Left forelimb (tissue), 1 donor: ENCODE data around the gene FARS2.

Source experiments
- DNase-seq: peaks from one replicate; pipeline ENCODE4 v3.0.0-alpha.2; 2018; ENCODE audit warnings: low spot score

FARS2 gene

GRCh38 chr6:5730585-5731263 lies 469.4 kb downstream of the FARS2 start:
- no peak for DNase-seq

DNA sequence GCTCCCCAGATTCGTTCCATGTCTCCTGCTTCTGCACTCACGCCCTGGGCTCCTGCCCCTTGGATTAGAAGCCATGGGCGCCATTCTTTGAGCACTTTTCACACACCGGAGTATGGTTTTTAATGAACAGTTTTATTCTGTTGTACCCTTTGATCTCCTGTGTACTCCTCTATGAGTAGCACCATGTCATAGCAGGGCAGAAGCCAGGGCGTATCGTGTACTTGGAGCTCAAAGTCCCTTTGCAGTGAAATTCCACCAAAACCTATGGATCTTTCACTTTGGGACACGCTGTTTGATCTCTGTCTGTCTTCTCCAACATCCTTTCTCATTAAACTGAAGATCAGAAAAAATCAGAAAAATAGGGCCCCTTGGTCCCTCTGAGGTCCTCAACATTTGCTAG lies 470.1 kb downstream of the FARS2 start:
- DNase-seq: no peak

DNA sequence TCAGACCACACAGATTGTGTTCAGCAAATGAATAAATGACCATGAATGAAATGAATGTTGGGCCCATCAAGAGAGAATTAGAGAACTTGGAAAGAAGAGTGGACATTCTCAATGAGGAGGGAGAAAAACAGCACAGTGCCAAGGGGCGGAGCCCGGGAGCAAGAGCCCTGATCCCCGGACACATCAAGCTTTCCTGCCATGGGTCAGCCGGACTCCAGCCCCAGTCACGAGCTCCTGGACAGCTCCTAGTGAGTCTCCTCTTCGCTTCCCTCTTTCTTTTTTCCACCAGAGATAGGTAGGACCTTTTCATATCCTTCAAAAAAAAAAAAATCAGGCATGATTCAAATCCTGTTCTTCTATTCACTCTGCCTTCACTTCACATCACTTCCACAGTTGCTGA lies 471.2 kb downstream of the FARS2 start:
- no peak for DNase-seq

GRCh38 chr6:5736016-5736738 lies 474.9 kb downstream of the FARS2 start:
- DNase-seq: no peak

DNA sequence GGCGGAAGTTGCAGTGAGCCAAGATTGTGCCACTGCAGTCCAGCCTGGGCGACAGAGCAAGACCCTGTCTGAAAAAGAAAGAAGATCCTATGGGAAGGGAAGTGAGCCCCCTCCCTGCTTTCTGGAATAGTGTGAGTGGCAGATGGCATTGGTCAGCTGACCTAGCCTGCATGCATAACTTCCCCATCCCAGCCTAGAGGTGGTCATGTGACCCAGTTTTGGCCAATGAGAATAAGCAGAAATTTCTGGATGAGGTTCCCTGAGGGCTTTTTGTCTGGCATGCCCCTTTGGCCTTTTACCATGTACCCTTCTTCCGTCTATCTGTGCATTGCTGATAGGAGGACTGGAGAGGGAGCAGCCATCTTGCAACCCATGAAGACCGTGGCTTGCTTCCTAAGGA lies 476.1 kb downstream of the FARS2 start:
- no peak for DNase-seq

DNA sequence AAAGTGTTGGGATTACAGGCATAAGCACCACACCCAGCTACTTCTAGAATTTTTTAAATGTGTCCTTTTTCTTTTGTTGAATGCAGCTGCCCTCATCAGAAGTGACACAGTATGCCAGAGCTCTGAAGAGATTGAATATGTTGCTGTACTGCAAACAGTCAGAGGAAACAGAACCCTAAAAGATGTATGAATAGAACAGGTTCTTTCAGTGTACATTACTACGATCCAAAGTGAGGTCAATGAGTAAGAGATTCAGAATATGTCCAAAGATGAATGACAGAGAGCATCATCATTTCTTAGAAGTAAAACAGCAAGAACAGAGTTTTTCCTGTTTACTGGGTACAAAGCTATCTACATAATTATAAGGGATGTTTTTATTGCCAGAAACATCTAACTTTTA lies 476.9 kb downstream of the FARS2 start:
- DNase-seq: no peak

DNA sequence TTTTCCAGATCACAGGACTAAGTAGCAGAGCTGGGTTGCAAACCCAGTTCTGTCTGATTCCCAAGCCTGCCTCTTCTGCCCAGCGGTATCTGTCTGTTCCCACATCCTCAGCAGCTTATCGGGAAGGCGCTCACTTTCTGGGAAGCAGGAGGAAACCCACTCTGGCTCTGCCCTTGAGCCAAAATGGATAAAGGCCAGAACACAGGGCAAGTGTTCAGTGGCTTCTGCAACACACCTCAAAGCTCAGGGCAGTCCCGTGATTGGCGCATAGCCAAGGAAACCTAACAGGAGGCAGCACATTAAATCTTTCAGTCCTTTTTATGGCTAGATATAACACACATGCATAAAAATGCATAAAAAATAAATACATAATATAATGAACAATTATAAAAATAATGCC lies 483.2 kb downstream of the FARS2 start:
- no peak for DNase-seq

DNA sequence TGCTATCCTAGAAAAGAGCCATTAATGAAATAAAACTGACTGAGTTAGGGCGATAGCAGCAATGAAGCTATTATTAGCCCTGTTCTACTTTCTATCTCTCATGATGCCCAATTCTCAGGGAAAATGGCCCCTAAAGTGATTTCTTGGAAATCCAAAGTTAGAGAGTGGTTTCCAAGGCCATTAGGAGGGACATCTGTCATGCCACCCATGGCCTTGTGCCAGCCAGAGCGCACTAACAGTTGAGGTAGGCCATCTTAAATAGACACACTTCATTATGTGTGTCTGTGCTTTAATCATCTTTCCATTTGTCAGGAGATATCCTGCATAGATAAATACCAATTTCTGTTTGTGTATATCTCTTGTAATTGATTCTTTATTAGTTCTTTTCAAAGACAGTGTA lies 483.8 kb downstream of the FARS2 start:
- DNase-seq: no peak

DNA sequence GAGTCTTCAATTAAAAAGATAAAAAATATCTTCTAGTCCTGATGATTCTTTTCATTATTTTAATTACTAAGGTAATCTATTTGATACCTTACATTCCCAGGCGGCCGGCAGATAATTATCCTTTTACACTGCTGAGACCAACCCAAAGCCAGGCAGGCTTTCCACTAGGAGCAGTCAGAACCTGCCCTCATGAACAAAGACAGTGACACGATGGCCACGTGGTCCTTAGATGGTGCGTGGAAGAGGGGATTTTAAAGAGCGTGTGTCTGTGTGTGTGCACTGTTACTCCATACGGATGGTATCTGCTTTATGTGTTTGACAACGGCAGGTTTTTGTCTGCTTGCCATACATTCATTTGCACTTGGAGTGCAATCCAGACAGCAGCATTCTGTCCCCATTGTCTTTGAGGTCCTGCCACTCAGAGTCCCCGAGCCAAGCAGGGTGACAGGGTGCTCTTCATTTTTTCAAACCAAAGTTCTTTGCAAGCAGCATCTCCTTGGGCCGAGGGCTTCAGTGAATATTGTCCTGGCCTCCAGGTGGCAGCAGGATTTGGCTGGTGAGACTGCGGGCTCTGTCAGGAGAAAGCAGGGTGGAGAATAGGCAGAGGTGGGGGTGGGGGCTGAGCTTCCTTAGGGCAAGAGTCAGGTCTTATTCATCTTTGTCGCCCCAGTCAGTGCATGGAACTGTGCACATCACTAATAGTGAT lies 484.9 kb downstream of the FARS2 start:
- DNase-seq: no peak

- no peak for DNase-seq
Measured at GRCh38 chr6:5746759-5747130, 485.4 kb downstream of the FARS2 start.

- no peak for DNase-seq
Measured at GRCh38 chr6:5747379-5747778, 486.1 kb downstream of the FARS2 start.

- no peak for DNase-seq
Measured at GRCh38 chr6:5749016-5749650, 487.8 kb downstream of the FARS2 start.

DNA sequence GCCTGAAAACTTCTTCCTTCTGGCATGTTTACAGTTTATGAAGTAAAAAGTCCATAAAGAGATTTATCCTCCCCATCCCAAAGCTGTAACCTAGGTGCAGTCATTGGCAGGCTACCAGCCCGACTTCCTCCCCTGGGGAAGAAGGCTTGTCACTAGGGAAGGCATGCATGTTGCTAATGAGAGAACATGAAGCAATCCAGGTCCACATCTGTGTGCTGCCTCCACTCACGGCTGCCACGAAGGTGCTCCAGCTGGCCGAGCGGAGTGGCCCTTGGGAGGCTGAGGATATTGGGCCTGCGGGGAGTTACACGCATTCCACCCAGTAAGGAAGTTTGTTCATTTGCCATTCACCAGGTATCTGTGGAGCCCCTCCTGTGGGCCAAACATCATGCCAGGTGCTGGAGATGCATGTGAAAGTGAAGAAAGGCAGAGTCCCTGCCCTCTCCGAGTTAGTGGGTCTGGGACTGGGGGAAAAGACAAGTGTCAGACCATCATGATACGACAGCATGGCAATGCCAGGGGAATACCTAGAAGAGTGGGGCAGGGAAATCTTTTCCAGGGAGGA lies 488.4 kb downstream of the FARS2 start:
- DNase-seq: no peak

DNA sequence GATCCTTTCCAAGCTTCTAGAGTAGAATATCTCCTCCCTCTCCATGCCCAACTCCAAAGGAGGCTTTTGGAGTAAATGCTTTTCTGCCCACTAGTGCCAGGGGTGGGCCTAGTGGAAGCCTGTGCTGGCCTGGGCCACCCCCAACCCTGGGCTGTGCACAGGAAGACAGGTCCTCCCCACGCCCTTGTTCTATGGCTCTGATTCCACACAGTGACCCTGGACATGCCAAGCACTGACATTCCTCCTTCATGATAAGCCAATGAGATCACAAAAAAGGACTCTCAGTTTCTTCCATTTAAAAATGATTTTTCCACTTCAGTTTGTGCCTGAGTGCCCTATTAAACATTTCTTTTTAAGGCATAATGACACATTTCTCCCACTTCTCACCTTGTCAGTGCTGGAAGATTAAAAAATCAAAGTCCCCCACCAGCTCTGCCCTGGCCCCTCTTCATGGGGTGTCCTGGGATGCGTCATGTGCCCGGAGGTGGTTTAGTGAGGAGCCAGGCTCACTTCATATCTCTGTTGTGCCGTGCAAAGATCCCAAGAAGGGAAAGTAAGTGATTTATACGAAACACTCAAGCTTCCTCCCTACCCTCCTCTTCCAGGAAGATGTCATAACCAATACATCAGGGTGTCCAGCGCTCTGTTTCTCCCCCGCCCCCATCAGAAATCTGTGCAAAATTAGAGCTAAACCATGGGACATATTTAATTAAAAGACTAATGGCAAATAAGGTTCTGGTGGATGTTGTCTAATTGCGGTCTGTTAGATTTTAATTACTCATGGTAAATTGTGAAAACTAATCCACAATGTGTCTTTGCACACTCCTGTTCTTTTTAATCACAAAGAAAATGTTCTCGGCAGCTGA lies 490.4 kb downstream of the FARS2 start:
- DNase-seq: no peak

DNA sequence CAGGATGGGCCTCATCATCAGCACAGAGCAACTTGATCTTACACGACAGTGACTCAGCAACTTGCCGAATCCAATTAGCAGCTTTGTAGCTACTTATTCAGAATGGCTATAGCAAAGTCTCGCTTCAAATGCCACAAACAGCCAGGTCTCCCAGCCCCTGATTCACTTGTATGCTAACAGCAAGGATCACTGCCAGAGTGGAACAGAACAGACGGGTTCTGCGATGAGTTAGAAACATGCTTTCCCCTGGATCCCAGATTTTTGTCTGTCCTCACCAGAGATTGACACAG lies 491.0 kb downstream of the FARS2 start:
- no peak for DNase-seq

GRCh38 chr6:5753209-5753608 lies 491.9 kb downstream of the FARS2 start:
- no peak for DNase-seq

- no peak for DNase-seq
Measured at GRCh38 chr6:5754904-5755303, 493.6 kb downstream of the FARS2 start.

GRCh38 chr6:5759571-5759970 lies 498.3 kb downstream of the FARS2 start:
- DNase-seq: no peak

- no peak for DNase-seq
Measured at GRCh38 chr6:5761370-5761769, 500.1 kb downstream of the FARS2 start.

DNA sequence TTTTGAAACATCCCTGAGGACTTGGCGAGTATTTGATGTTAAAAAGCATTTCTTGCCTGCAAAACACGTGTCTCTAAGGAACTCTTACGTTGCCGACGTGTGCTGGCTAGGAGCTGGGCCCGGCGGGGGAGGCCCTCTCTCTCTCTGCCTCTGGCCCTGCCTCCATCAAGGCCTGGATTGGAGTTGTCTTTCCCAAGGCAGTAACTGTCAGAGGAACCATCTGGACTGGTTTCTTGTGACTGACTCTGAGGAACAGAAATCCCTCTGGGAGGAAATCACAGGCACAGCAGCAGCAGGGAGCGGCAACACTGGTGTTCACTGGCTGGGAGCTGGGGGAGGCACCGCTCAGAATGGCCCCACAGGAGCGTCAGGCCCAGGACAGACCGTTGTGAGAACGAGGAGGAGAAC lies 501.3 kb downstream of the FARS2 start:
- no peak for DNase-seq

- no peak for DNase-seq
Measured at GRCh38 chr6:5763407-5763806, 502.1 kb downstream of the FARS2 start.

DNA sequence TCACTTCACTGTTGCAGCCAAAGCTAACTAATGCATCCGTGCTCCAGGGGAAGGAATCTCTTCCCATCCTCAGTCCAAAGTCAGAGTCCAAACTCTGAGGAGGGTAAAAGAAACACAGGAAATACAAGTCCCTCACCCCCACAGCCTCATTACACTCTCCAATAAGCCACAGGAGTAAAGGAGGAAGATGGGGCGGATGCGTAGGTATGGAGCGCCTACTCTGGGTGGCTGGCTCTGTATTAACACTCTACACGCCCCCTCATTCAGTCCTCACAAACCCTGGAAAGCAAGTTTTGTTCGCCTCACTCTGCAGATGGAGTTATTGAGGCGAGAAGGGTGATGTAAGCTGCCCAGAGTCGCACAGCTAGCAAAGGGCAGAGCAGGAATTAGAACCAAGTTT lies 502.6 kb downstream of the FARS2 start:
- no peak for DNase-seq
